ENCODE results near the gene SCAF4.

The SCAF4 gene

DNA sequence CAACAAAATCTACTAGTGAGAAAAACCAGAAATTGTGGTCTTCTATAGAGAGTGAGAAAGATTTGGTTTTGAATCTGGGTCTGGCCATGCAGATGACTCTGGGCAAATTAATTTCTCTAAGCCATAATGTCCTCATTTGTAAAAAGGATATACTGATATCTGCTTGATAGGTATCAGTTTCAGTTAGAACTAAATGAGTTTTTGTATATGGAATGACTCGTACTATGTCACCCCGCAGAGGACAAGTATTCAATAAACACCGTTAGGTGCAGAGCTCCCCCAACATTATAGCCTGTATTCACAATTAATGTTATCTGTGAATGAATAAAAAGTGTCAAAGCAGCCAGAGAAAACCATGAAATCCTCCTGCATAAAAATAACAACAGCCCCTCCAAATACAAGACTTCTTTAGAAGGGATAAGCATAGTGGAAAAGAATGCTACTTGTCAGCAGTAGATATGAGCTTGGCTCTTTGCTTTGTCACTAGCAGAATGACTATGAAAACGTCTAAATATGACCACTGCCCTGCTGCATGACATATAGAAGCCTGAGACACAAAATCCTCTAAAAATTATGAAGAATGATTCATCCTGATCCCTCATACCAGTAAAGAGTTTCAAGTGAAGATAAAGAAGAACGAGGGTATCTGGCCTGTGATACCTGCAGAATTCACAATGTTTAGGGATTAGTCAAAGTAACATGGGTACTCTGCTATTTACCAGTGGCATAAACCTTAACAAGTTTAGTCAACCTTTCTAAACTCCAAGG, 17.8 kb downstream of the SCAF4 start:
- no peak for DNase-seq (ENCODE audit: low spot score)

DNA sequence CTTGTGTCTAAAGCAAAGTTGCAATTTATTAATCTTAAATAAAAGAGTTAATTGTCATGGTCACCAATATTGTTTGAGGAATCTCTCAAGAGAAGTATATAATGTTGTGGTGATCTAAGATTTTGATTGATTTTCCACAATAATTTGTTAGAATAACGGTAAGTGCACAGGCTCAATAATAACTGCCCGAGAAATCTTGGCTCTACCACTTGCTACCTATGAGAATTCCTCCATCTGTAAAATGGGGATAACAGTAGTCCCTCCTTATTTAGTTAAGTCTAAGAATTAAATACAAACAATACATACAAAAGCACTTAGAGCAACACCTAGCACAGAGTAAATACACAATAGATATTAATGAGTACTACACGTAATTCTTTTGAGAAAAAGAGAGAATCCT, 18.8 kb downstream of the SCAF4 start:
- no peak for DNase-seq (ENCODE audit: low spot score)

DNA sequence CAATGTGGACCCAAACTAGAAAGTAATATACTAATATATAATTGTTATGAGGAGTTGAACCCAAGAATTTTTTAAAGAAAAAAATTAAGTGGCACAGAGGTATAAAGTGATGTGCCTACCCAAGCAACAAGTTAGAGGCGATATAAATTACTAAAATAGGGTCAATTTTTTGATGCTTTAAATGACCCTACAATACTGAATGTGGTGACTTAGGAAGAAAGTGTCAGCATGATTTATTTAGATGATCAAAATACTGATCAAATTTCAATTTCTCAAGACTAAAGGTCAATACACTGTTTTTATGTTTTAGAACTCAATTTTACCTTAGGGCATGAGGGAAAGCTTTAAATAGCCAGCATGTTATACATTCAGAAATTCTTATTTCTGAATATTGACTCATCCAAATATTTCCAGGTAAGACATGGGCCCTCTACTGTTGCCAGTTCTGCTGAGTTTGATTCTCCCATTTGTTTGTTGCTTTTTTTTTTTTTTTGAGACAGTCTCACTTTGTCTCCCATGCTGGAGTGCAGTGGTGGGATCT, 20.1 kb downstream of the SCAF4 start:
- DNase-seq (ENCODE audit: low spot score): no peak

DNA sequence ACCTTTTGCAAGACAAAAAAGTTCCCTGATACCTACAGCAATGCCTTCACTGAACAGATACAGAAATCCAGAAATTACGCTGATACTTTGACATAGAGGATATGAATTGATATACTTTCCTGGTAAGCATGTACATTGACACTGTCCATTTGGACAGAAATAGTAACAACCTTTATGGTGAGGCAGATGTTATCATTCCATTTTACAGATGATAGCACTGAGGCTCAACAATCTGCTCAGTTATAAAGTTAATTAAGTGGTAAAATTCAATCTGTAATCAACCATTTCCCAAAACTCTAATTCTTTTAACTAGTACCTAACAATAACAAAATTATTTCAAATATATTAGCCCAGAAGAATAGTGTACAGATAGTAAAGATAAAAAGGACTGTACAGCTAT, 20.6 kb downstream of the SCAF4 start:
- no peak for DNase-seq (ENCODE audit: low spot score)

- DNase-seq (ENCODE audit: low spot score): no peak
These were observed 21.3 kb downstream of the SCAF4 start for GRCh38 chr21:31710586-31710985.

GRCh38 chr21:31708541-31708940, 23.4 kb downstream of the SCAF4 start:
- DNase-seq (ENCODE audit: low spot score): no peak

DNA sequence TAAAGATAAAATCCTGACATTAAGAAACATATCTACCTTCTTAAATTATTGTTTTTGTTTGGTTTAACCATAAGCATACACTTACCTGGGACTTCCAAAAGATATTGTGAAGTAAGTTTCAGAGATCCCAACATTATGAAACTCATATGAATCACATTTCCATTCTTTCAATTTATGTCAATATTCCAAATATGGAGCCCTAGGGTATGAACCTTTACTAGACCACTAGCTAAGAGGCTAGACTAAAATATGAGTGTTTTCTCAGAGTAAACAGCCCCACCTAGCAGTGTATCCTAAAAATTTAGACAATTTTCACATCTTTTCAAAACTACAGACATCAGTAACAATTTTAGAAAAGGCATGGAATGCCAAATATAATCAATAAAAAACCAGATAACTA, 24.4 kb downstream of the SCAF4 start:
- DNase-seq (ENCODE audit: low spot score): no peak

DNA sequence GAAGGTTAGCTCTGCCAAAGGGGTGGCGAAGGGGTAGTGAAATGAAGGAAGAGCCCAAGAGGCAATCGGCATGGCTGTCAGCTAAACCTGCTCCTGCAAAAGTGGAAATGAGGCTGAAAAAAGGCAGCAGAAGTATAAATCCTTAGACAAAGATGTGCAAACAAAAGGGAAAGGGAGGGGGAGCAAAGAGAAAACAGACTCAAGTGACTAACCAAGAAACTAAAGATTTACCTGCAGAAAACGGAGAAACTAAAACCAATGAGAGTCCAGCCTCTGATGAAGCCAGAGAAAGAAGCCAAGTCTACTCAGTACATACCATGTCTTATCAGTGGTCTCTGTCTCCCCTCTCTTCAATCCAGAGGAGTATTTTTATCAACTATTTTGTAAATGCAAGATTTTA, 25.4 kb downstream of the SCAF4 start:
- no peak for DNase-seq (ENCODE audit: low spot score)

- no peak for DNase-seq (ENCODE audit: low spot score)
These were observed 31.9 kb downstream of the SCAF4 start for GRCh38 chr21:31700040-31700439.

- no peak for DNase-seq (ENCODE audit: low spot score)
These were observed 33.5 kb downstream of the SCAF4 start for GRCh38 chr21:31698461-31698860.

DNA sequence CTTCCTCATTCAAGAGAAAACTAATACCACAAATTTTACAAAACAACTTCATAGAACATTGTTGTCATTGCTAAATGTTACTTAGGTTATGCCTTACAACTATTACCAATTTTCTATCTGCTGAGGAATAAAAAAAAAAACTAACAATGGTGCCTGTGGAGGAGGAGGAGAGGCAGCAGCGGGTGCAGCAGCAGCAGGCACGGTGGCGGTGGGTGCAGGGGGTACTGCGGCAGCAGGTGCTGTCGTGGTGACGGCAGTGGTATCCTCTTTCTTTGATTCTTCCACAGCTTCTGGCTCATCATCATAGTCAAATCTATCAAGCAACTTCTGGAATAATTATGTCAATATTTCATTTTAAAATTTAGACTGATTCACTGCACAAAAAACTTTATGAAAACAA, 35.5 kb downstream of the SCAF4 start:
- no peak for DNase-seq (ENCODE audit: low spot score)

DNA sequence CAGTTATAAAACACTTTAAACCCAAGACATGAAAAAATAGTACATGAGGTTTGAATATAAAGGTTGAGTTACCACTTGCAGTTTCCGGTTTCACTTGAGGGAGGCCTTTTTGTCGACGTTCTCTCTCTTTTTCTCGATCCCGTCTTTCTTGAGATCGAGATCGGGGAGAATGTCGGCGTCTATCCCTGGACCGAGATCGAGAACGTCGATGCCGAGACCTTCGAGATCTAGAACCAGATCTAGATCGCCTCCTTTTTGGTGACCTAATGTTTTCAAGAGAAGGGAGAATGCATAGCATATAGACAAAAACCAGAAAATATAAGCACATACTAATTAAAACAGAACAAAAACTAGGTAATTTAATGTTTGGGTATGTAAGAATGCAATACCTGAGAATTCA, 38.7 kb downstream of the SCAF4 start:
- DNase-seq (ENCODE audit: low spot score): no peak

DNA sequence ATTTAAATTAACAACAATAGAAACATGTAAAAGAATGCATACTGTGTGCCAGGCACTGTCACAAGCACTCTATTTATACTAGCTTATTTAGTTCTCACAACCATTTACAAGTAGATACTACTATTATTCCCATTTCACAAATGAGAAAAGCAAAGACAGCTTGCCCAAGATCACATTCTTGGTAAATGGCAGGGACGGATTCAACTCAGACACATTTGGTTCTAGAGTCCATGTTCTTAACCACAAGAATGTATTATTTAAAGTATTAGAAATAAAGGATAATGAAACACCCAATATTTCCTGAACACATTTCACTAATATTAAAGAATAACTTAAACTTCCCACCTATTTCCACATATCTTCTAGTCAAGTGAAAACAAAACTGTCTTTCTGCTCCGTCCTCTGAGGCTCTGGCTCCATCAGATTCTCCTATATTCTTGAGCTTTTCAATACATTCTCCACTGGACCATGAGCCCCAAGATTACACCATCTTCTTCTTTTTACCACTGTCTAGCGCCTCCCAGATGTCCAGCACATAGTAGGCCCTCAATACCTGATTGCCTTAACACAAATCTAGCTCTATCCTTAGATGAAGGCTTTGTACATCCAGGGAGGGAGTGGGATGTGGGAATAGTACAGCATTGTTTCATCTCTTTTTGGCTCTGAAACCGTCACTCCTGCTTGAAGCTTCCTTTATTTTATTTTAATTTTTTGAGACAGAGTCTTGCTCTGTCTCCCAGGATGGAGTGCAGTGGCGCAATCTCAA, 43.1 kb downstream of the SCAF4 start:
- no peak for DNase-seq (ENCODE audit: low spot score)

- no peak for DNase-seq (ENCODE audit: low spot score)
These were observed 44.8 kb downstream of the SCAF4 start for GRCh38 chr21:31687108-31687507.

DNA sequence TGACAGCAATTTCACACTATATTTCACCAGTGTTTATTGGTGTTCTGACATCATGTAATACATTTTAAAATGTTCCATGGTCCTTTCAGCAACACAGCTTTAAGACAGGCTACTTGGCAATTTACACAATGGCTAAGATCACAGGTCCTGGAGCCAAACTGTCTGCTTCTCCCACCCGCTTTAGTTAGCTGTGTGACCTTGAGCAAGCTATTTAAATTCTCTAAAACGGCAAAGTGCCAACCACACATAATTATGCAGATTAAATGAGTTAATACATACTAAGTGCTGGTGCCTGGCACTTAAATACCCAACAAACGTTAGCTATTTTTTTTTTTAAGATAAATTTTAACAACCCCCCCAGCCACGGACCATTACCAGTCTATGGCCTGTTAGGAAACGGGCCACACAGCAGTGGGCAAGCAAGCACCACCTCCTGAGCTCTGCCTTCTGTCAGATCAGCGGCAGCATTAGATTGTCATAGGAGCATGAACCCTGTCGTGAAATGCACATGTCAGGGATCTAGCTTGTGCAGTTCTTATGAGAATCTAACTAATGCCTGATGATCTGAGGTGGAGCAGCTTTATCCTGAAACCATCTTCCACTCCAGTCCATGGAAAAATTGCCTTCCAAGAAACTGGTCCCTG, 45.5 kb downstream of the SCAF4 start:
- DNase-seq (ENCODE audit: low spot score): no peak

GRCh38 chr21:31684918-31685317, 47.0 kb downstream of the SCAF4 start:
- no peak for DNase-seq (ENCODE audit: low spot score)

- DNase-seq (ENCODE audit: low spot score): no peak
These were observed 48.9 kb downstream of the SCAF4 start for GRCh38 chr21:31683029-31683428.

DNA sequence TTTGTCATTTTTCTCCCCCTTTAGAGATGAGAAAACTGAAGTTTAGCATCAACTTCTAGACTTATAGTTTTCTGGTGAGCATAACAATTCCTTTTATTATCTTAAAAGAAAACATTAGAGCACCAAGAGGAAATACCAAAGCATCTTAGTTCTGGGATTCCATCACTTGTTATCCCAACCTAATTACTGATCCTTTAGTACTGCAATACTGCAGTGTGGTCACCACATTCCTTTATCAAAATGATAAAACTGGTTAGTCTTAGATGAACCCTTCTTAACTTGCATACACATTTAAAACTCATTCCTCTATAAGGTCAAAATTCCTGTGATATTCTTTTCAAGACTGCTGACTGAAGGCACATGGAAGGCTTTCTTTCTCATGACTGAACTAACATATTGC, 49.3 kb downstream of the SCAF4 start:
- DNase-seq (ENCODE audit: low spot score): no peak

DNA sequence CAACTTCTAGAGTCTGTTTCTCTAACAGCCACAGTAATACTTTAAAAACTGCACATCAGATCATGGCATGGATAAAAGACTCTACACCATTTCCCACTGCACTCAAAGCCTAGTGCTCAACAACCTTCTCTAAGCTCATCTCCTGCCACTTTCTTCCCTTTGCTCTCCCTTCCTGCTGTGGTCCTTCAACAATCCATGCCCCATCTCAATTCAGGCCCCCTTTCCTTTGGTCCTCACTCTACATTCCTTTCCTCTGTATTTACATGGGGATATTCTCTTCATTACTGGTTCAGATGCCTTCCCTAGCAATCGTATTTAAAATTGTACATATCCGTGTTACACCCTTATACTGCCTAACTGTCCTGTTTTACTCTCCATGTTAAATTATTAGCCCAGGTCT, 53.4 kb downstream of the SCAF4 start:
- DNase-seq (ENCODE audit: low spot score): no peak

DNA sequence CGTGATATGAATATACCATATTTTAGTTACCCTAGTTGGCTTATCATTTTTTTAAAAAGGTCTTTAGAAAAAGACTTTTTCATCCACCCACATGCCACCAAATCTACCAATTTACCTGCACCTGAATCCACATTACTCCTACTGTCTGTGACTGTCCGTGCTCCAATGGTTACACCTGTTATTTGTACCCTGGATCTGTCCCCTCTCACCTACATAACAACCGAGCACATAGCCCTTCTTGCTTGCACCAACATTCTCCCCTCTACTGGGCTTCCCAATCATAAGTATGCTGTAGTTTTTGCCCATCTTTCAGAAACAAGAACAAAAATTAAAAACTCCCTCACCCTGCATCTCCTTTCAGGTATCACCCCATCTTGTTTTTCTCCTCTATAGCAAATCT, 54.9 kb downstream of the SCAF4 start:
- no peak for DNase-seq (ENCODE audit: low spot score)

- DNase-seq (ENCODE audit: low spot score): no peak
These were observed 56.0 kb downstream of the SCAF4 start for GRCh38 chr21:31675960-31676359.

DNA sequence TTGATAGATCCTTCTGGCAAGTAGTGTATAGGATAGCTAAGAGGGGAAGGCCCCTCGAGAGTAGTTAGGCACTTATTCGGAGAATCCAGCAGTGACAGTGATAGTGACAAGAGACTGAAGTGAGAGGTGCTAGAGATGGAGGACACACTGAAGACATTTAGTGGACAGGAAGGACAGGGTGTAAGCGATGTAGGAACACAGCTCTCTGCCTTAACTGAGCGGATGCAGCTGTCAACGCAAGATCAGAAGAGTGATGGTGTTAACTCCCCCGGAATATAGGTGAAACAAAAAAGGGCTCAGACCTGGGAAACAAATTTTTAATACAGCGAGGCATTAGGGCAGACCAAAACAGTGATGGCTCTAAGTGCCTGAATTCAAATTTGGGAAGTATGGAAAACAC, 56.6 kb downstream of the SCAF4 start:
- DNase-seq (ENCODE audit: low spot score): no peak

DNA sequence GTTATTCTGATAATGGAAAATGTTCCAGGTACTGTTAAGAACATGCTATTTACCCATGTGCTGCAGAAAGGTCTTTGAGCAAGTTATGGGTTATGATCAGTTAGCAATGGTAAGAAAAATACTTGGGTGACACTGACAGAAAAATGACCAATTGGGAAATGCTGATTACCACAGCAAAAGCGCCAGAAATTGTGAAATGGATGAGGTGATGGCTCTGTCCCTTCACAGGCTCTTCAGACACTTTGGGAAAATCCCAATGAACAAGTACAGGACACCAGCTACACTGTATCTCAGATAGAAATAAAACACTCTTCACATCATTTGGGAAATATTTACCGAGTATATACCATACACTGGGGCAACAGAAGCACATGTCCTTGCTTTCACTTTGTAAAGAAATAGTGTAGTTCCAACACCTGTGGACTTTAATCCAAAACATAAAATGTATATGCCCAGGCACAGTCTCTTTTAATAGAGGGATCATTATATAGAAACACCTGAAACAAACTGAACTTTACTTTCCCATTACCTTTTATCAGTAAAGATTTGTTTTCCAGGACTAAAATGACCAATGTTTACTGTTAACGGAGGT, 58.5 kb downstream of the SCAF4 start:
- DNase-seq (ENCODE audit: low spot score): no peak

Measured in CD4-positive, alpha-beta T cell treated with Interleukin-15 for 4 hours (primary cell).